Activated CD8-positive, alpha-beta T cell treated with anti-CD3 and anti-CD28 coated beads for 36 hours (primary cell): ENCODE results near the gene NWD2. TPM values are rescaled to one million over a fixed set of nuclear protein-coding genes. Genes with fewer than 3 reads are reported as not detected.

ENCODE experiments used
- ATAC-seq: fragments of 200-7000 bp; cut with Tn5 transposase; one replicate; pipeline ENCODE4 v1.10.0; 2021; ENCODE audit warnings: mild to moderate bottlenecking, moderate library complexity
- CTCF ChIA-PET: fragments of 350-600 bp; sonication (Branson Sonifier 250); formaldehyde crosslinking; loops from one replicate; lab custom pipeline; 2021; ENCODE audit warnings: antibody characterized with exemption; lab: Charles Lee
- POLR2A ChIA-PET: fragments of 350-600 bp; sonication (Branson Sonifier 250); formaldehyde crosslinking; loops from one replicate; lab custom pipeline; 2021; ENCODE audit warnings: antibody characterized with exemption; lab: Charles Lee
- DNase-seq: peaks from one replicate; pipeline ENCODE4 v3.0.0-alpha.2; 2020
- H3K27ac Mint-ChIP-seq: one replicate; pipeline ENCODE4 v1.8.0; 2021; ENCODE audit warnings: mild to moderate bottlenecking, mixed read lengths
- H3K27me3 Mint-ChIP-seq: one replicate; pipeline ENCODE4 v1.8.0; 2021; ENCODE audit warnings: mixed read lengths
- H3K36me3 Mint-ChIP-seq: one replicate; pipeline ENCODE4 v1.8.0; 2021; ENCODE audit warnings: low read depth, mixed read lengths
- H3K4me1 Mint-ChIP-seq: one replicate; pipeline ENCODE4 v1.8.0; 2021; ENCODE audit warnings: low read depth, mixed read lengths
- H3K4me3 Mint-ChIP-seq: one replicate; pipeline ENCODE4 v1.8.0; 2021; ENCODE audit warnings: mild to moderate bottlenecking, moderate library complexity, mixed read lengths
- H3K9me3 Mint-ChIP-seq: one replicate; pipeline ENCODE4 v1.8.0; 2021; ENCODE audit warnings: mixed read lengths
- CTCF ChIP-seq: fragments of 200-600 bp; IDR thresholded peaks from one replicate; pipeline ENCODE4 v1.8.0; 2022; ENCODE audit warnings: antibody characterized with exemption, mild to moderate bottlenecking
- intact Hi-C: fragments of 100-400 bp; cut with micrococcal nuclease; formaldehyde crosslinking; loops from one replicate; pipeline ENCODE4 v1.10.0; 2022
- total RNA-seq, 2 experiments: library from RNA; stranded (reverse); gene quantifications; one replicate each; pipeline ENCODE4 v1.2.3, GENCODE V29; 2021

NWD2 gene
- total RNA-seq, 2 experiments from 2014 or later: not detected

- ChIA-PET CTCF (no interaction called here), POLR2A (interaction anchor here (0.6 kb wide), 1 partner anchor 1022 kb away, joined by 3 read pairs; no protein-coding TSS in a partner anchor)
- Mint-ChIP-seq H3K27ac (no peak overlapping the region), H3K27me3 (peaks cover 21% of the 10 kb centered on the region), H3K4me3 (no peak overlapping the region), H3K9me3 (no peaks in the 10 kb centered on the region), H3K36me3 (no peaks in the 10 kb centered on the region), H3K4me1 (no peaks in the 10 kb centered on the region)
- ATAC-seq (no peak), DNase-seq (no peak)
- TF ChIP-seq CTCF: no peak
- intact Hi-C loops: no loop called here
Measured at GRCh38 chr4:37358748-37359147, 114.2 kb downstream of the NWD2 start.

DNA sequence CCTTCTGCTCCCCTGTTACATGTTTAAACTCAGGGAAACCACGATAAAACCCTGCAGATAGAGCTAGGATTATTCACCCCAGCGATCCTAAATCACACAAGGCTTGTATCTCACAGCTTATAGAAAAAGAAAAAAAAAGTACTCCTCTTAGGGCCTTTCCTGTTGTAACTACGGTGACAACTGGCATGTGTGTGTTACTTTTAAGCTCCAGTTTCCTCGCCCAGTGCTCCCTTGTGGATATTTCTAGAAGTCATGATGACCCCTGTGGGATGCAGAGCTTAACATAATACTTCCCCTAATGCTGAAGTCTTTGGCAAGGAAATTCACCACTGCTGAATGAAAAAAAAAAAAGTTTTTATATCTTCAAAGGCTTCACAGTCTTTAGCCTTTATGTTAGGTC lies 114.7 kb downstream of the NWD2 start:
- ATAC-seq: no peak
- no peak for TF ChIP-seq CTCF
- intact Hi-C loops: no loop called here
- no peak for DNase-seq
- ChIA-PET POLR2A (interaction anchor here (0.6 kb wide), 1 partner anchor 1022 kb away, joined by 3 read pairs; no protein-coding TSS in a partner anchor), CTCF (no interaction called here)
- peaks cover 21% of the 10 kb centered on the region for H3K27me3 Mint-ChIP-seq
- no peaks in the 10 kb centered on the region for H3K36me3 Mint-ChIP-seq
- H3K4me1 Mint-ChIP-seq: no peaks in the 10 kb centered on the region
- no peaks in the 10 kb centered on the region for H3K9me3 Mint-ChIP-seq
- no peak overlapping the region for H3K4me3 Mint-ChIP-seq
- no peak overlapping the region for H3K27ac Mint-ChIP-seq

- TF ChIP-seq CTCF: no peak
- no peaks in the 10 kb centered on the region for H3K36me3 Mint-ChIP-seq
- H3K27me3 Mint-ChIP-seq: peaks cover 16% of the 10 kb centered on the region
- intact Hi-C loops: no loop called here
- ChIA-PET POLR2A (no interaction called here), CTCF (interaction anchor here (0.8 to 1.0 kb wide), 2 partner anchors 18 to 24 kb away, joined by 3 to 5 read pairs; no protein-coding TSS in a partner anchor)
- no peak for DNase-seq
- no peaks in the 10 kb centered on the region for H3K9me3 Mint-ChIP-seq
- H3K27ac Mint-ChIP-seq: no peak overlapping the region
- H3K4me1 Mint-ChIP-seq: no peaks in the 10 kb centered on the region
- no peak overlapping the region for H3K4me3 Mint-ChIP-seq
- ATAC-seq: no peak
Measured at GRCh38 chr4:37365888-37366287, 121.3 kb downstream of the NWD2 start.

DNA sequence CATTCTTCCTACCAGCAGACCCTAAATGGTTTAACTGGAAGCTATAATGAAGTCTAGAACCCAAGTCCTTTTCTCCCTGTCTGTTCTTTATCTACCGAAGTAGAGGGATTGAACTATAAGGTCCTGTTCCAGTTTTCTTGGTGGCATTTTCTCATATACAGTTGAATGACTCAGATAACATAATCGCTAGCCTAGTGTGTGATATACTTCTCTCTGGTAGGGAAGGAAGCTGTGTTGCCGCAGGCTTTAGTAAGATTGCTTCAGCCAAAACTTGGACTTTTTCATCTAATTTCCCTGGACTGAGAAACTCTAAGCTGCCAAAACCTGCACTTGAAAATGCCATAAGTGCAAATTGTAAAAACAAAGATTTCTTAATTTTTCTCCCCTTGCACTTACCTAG lies 123.4 kb downstream of the NWD2 start:
- H3K27me3 Mint-ChIP-seq: peaks cover 10% of the 10 kb centered on the region

DNA sequence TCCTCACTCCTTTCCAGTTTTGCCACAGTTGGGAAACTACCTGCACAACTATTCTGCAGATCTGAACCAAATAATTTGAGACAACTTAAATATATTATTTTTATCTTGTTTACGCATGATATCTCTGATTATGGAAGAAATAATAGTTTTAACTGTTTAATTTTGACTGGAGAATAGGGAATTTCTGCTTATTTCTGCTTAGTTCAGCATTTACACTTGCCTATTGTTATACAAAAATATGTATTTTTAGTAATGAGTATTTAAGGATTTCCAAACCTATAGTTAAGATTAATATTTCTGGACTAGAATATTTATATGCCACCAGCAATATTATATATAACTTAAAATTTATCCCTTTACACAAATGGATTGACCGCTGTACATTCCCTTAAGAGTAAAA lies 125.5 kb downstream of the NWD2 start:
- Mint-ChIP-seq H3K36me3 (no peaks in the 10 kb centered on the region), H3K27me3 (peaks cover 9% of the 10 kb centered on the region), H3K4me3 (no peak overlapping the region), H3K9me3 (no peaks in the 10 kb centered on the region), H3K27ac (no peak overlapping the region), H3K4me1 (no peaks in the 10 kb centered on the region)
- POLR2A ChIA-PET: no interaction called here
- intact Hi-C loops: no loop called here
- CTCF ChIA-PET: no interaction called here
- TF ChIP-seq CTCF: no peak
- DNase-seq: no peak
- ATAC-seq: no peak

More for the DNA sequence above, 123.4 kb downstream of the NWD2 start:
- DNase-seq: no peak
- TF ChIP-seq CTCF: no peak
- H3K4me3 Mint-ChIP-seq: no peak overlapping the region
- H3K4me1 Mint-ChIP-seq: no peaks in the 10 kb centered on the region
- no peak overlapping the region for H3K27ac Mint-ChIP-seq
- no peaks in the 10 kb centered on the region for H3K9me3 Mint-ChIP-seq
- ATAC-seq: no peak
- H3K36me3 Mint-ChIP-seq: no peaks in the 10 kb centered on the region
- CTCF ChIA-PET: interaction anchor here (1.0 to 1.2 kb wide), 3 partner anchors 17 to 543 kb away, joined by 3 read pairs; no protein-coding TSS in a partner anchor
- POLR2A ChIA-PET: no interaction called here
- intact Hi-C loops: no loop called here
